SK-N-SH treated with all-trans-retinoic acid at 6 μM for 48 hours (cell line): ENCODE data around the gene PIGS.

Source experiments
- ATAC-seq: fragments of 200-7000 bp; cut with Tn5 transposase; 3 replicates; pipeline ENCODE4 v1.9.1; 2020; ENCODE audit warnings: mild to moderate bottlenecking, moderate library complexity
- ARNTL ChIP-seq: fragments of 450-650 bp; formaldehyde crosslinking; IDR thresholded peaks from 2 replicates; pipeline ENCODE4 v1.5.0; 2020; ENCODE audit warnings: low read depth, mild to moderate bottlenecking, moderate library complexity, borderline replicate concordance
- BACH2 ChIP-seq: fragments of 250-450 bp; sonication (Bioruptor Pico); IDR thresholded peaks from 2 replicates; pipeline ENCODE4 v1.9.0; 2021; ENCODE audit warnings: mild to moderate bottlenecking, borderline replicate concordance
- CSDC2 ChIP-seq: fragments of 250-450 bp; sonication (Bioruptor Pico); IDR thresholded peaks from 2 replicates; pipeline ENCODE4 v1.5.0; 2020; ENCODE audit warnings: mild to moderate bottlenecking, moderate library complexity
- ESRRG ChIP-seq: fragments of 250-450 bp; sonication (Bioruptor Pico); IDR thresholded peaks from 2 replicates; pipeline ENCODE4 v1.6.1; 2021; ENCODE audit warnings: mild to moderate bottlenecking
- GLIS3 ChIP-seq: fragments of 250-450 bp; sonication (Bioruptor Pico); IDR thresholded peaks from 2 replicates; pipeline ENCODE4 v1.5.0; 2020; ENCODE audit warnings: mild to moderate bottlenecking, moderate library complexity
- ISL1 ChIP-seq: fragments of 250-450 bp; sonication (Bioruptor Pico); IDR thresholded peaks from 2 replicates; pipeline ENCODE4 v2.1.2; 2022; ENCODE audit warnings: mild to moderate bottlenecking, moderate library complexity
- OSR1 ChIP-seq: fragments of 250-450 bp; sonication (Bioruptor Pico); IDR thresholded peaks from 2 replicates; pipeline ENCODE4 v1.8.0; 2022; ENCODE audit warnings: moderate library complexity, mild to moderate bottlenecking, inconsistent platforms
- RARB ChIP-seq: fragments of 250-450 bp; sonication (Bioruptor Pico); IDR thresholded peaks from 2 replicates; pipeline ENCODE4 v1.8.0; 2021; ENCODE audit warnings: mild to moderate bottlenecking, moderate library complexity
- SNAI2 ChIP-seq: fragments of 250-450 bp; sonication (Bioruptor Pico); IDR thresholded peaks from 2 replicates; pipeline ENCODE4 v1.5.0; 2020; ENCODE audit warnings: mild to moderate bottlenecking, moderate library complexity
- TOX ChIP-seq: fragments of 250-450 bp; sonication (Bioruptor Pico); IDR thresholded peaks from 2 replicates; pipeline ENCODE4 v1.8.0; 2021; ENCODE audit warnings: mild to moderate bottlenecking, moderate library complexity, borderline replicate concordance
- ZC3H10 ChIP-seq: fragments of 250-450 bp; sonication (Bioruptor Pico); IDR thresholded peaks from 2 replicates; pipeline ENCODE4 v1.5.1; 2021; ENCODE audit warnings: mild to moderate bottlenecking, moderate library complexity
- ZFP3 ChIP-seq: fragments of 250-450 bp; sonication (Bioruptor Pico); IDR thresholded peaks from 2 replicates; pipeline ENCODE4 v1.5.0; 2020; ENCODE audit warnings: mild to moderate bottlenecking, moderate library complexity
- ZFP30 ChIP-seq: fragments of 450-650 bp; formaldehyde crosslinking; IDR thresholded peaks from 2 replicates; pipeline ENCODE4 v1.5.0; 2022; ENCODE audit warnings: mild to moderate bottlenecking, moderate library complexity
- ZNF565 ChIP-seq: fragments of 450-650 bp; formaldehyde crosslinking; conservative IDR thresholded peaks from 2 replicates; pipeline ENCODE4 v1.5.0; 2020; ENCODE audit warnings: low read depth, mild to moderate bottlenecking, moderate library complexity
- ZNF70 ChIP-seq: fragments of 450-650 bp; formaldehyde crosslinking; IDR thresholded peaks from 2 replicates; pipeline ENCODE4 v1.5.0; 2020; ENCODE audit warnings: mild to moderate bottlenecking, moderate library complexity
- ZNF8 ChIP-seq: fragments of 450-650 bp; formaldehyde crosslinking; IDR thresholded peaks from 2 replicates; pipeline ENCODE4 v1.5.0; 2020; ENCODE audit warnings: mild to moderate bottlenecking, moderate library complexity
- TF ChIP-seq, protein P1 (sequence below): fragments of 250-450 bp; sonication (Bioruptor Pico); IDR thresholded peaks from 2 replicates; pipeline ENCODE4 v1.5.1; 2021; ENCODE audit warnings: mild to moderate bottlenecking, moderate library complexity
- TF ChIP-seq, protein P2 (sequence below): fragments of 250-450 bp; sonication (Bioruptor Pico); IDR thresholded peaks from 2 replicates; pipeline ENCODE4 v1.5.1; 2020; ENCODE audit warnings: low read depth, mild to moderate bottlenecking, moderate library complexity
- TF ChIP-seq, protein P3 (sequence below): fragments of 250-450 bp; sonication (Bioruptor Pico); IDR thresholded peaks from 2 replicates; pipeline ENCODE4 v1.8.0; 2021; ENCODE audit warnings: low read depth, mild to moderate bottlenecking, moderate library complexity, borderline replicate concordance
- TF ChIP-seq, protein P4 (sequence below): fragments of 250-450 bp; sonication (Bioruptor Pico); IDR thresholded peaks from 2 replicates; pipeline ENCODE4 v1.8.0; 2020; ENCODE audit warnings: mild to moderate bottlenecking, moderate library complexity, borderline replicate concordance
- TF ChIP-seq, protein P5 (sequence below): fragments of 250-450 bp; sonication (Bioruptor Pico); IDR thresholded peaks from 2 replicates; pipeline ENCODE4 v1.5.0; 2020; ENCODE audit warnings: mild to moderate bottlenecking, moderate library complexity

The PIGS gene

DNA sequence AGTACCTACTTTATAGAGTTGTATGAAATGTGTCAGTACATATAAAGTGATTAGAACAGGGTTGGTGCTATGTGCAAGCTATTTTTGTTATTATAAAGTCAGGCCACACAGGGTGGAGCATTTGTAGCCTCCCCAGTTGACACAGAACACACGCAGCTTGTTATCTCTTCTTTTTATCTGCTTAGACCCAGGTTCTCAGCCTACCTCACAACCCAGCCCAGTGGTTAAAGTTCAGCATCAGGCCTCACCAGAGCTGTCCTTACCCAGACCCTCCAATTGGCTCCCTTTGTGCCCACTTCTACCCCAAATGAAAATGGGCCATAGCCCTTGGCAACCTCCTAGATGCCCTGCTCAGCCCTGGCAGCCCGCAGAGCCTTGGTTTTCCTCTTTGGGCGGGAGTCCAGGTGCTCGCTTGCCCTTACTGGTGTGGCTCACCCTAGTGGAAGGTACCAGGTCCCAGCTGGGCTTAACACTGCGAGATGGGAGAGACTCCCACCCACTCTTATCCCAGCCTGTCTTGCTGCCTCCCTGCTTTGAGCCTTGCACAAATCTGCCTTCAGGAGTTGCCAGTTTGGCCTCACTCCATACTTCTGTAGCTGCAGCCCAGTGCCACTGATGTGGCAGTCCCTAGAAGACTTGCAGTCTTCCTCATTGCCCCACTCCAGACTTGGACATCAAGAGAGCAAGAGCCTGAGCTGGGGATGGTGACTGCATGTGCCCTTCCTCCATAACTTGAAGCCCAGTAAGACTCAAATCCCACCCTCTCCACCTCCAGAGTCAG lies 1.1 kb upstream of the PIGS start (continued):
- TF ChIP-seq, protein P1, sequence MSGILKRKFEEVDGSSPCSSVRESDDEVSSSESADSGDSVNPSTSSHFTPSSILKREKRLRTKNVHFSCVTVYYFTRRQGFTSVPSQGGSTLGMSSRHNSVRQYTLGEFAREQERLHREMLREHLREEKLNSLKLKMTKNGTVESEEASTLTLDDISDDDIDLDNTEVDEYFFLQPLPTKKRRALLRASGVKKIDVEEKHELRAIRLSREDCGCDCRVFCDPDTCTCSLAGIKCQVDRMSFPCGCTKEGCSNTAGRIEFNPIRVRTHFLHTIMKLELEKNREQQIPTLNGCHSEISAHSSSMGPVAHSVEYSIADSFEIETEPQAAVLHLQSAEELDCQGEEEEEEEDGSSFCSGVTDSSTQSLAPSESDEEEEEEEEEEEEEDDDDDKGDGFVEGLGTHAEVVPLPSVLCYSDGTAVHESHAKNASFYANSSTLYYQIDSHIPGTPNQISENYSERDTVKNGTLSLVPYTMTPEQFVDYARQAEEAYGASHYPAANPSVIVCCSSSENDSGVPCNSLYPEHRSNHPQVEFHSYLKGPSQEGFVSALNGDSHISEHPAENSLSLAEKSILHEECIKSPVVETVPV (CRISPR knock-in tag) = no peak

DNA sequence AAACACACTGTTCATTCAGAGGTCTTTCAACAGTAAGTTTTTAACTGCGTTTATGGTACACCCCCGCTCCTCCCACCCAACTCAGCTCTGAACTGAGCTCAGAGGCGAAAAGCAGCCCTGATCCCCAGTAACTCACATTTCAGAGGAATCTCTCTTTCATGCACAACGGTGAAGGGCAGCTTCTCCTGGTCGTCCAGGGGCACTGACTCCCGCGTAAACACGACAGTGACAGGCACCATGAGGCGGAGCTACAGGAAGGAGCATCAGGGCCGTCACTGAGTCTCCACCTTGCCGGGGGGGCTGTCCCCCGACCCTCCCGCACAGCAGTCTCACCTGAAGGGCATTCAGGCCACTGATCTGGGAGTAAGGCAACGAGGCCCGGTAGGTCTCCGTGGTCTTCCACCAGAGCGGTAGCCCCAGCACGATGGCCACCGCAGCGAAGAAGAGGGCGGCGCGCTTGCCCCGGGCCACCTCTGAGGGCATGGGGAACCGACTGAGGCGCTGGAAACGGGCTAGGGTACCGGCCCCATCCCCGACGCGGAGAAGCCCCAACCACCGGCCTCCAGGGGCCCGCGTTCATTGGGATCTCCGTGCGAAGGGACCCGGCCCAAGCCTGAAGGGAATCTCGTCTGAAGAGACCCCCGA lies 486 bp downstream of the PIGS start:
- TF ChIP-seq ZNF70 (CRISPR knock-in tag) (no peak), ZNF565 (CRISPR knock-in tag) (no peak), ZFP30 (CRISPR knock-in tag) (no peak), SNAI2 (CRISPR knock-in tag) (no peak), GLIS3 (no peak), ARNTL (no peak), RARB (CRISPR knock-in tag) (no peak), ISL1 (CRISPR knock-in tag) (no peak)
- peak; percentile 58 for ATAC-seq

DNA sequence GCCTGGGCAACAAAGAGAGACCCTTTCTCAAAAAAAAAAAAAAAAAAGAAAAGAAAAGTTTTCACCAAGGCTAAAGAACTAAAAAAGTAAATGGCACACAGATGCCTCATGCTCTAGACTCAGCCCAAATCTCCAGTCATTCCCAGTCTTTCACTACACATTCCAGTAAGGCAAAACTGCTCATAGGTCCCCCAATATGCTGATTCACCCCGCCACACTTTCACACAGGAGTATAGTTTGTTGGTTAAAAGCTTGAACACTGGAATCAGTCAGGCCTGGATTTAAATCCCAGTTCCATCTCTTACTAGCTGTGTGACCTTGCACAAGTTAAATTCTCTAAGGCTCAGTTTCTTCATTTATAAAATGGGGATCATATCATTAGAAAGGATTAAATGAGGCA lies 1.9 kb downstream of the PIGS start:
- no peak for ATAC-seq
- TF ChIP-seq, protein P2, sequence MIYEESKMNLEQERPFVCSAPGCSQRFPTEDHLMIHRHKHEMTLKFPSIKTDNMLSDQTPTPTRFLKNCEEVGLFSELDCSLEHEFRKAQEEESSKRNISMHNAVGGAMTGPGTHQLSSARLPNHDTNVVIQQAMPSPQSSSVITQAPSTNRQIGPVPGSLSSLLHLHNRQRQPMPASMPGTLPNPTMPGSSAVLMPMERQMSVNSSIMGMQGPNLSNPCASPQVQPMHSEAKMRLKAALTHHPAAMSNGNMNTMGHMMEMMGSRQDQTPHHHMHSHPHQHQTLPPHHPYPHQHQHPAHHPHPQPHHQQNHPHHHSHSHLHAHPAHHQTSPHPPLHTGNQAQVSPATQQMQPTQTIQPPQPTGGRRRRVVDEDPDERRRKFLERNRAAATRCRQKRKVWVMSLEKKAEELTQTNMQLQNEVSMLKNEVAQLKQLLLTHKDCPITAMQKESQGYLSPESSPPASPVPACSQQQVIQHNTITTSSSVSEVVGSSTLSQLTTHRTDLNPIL (CRISPR knock-in tag) = no peak
- TF ChIP-seq GLIS3 = no peak
- no peak for TF ChIP-seq TOX (CRISPR knock-in tag)
- TF ChIP-seq, protein P3, sequence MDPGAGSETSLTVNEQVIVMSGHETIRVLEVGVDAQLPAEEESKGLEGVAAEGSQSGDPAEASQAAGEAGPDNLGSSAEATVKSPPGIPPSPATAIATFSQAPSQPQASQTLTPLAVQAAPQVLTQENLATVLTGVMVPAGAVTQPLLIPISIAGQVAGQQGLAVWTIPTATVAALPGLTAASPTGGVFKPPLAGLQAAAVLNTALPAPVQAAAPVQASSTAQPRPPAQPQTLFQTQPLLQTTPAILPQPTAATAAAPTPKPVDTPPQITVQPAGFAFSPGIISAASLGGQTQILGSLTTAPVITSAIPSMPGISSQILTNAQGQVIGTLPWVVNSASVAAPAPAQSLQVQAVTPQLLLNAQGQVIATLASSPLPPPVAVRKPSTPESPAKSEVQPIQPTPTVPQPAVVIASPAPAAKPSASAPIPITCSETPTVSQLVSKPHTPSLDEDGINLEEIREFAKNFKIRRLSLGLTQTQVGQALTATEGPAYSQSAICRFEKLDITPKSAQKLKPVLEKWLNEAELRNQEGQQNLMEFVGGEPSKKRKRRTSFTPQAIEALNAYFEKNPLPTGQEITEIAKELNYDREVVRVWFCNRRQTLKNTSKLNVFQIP = no peak
- TF ChIP-seq, protein P4, sequence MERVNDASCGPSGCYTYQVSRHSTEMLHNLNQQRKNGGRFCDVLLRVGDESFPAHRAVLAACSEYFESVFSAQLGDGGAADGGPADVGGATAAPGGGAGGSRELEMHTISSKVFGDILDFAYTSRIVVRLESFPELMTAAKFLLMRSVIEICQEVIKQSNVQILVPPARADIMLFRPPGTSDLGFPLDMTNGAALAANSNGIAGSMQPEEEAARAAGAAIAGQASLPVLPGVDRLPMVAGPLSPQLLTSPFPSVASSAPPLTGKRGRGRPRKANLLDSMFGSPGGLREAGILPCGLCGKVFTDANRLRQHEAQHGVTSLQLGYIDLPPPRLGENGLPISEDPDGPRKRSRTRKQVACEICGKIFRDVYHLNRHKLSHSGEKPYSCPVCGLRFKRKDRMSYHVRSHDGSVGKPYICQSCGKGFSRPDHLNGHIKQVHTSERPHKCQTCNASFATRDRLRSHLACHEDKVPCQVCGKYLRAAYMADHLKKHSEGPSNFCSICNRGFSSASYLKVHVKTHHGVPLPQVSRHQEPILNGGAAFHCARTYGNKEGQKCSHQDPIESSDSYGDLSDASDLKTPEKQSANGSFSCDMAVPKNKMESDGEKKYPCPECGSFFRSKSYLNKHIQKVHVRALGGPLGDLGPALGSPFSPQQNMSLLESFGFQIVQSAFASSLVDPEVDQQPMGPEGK (CRISPR knock-in tag) = no peak
- TF ChIP-seq CSDC2 (CRISPR knock-in tag) = no peak
- no peak for TF ChIP-seq ZNF70 (CRISPR knock-in tag)
- TF ChIP-seq ESRRG (CRISPR knock-in tag) = no peak
- TF ChIP-seq ZC3H10 (CRISPR knock-in tag) = no peak
- TF ChIP-seq, protein P5, sequence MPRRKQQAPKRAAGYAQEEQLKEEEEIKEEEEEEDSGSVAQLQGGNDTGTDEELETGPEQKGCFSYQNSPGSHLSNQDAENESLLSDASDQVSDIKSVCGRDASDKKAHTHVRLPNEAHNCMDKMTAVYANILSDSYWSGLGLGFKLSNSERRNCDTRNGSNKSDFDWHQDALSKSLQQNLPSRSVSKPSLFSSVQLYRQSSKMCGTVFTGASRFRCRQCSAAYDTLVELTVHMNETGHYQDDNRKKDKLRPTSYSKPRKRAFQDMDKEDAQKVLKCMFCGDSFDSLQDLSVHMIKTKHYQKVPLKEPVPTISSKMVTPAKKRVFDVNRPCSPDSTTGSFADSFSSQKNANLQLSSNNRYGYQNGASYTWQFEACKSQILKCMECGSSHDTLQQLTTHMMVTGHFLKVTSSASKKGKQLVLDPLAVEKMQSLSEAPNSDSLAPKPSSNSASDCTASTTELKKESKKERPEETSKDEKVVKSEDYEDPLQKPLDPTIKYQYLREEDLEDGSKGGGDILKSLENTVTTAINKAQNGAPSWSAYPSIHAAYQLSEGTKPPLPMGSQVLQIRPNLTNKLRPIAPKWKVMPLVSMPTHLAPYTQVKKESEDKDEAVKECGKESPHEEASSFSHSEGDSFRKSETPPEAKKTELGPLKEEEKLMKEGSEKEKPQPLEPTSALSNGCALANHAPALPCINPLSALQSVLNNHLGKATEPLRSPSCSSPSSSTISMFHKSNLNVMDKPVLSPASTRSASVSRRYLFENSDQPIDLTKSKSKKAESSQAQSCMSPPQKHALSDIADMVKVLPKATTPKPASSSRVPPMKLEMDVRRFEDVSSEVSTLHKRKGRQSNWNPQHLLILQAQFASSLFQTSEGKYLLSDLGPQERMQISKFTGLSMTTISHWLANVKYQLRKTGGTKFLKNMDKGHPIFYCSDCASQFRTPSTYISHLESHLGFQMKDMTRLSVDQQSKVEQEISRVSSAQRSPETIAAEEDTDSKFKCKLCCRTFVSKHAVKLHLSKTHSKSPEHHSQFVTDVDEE (CRISPR knock-in tag) = no peak
- TF ChIP-seq ARNTL = no peak
- TF ChIP-seq RARB (CRISPR knock-in tag) = no peak
- no peak for TF ChIP-seq ZFP3 (CRISPR knock-in tag)
- TF ChIP-seq ZFP30 (CRISPR knock-in tag) = no peak
- no peak for TF ChIP-seq ZNF8
- no peak for TF ChIP-seq BACH2 (CRISPR knock-in tag)
- TF ChIP-seq, protein P1 (CRISPR knock-in tag) = no peak
- TF ChIP-seq ISL1 (CRISPR knock-in tag) = no peak
- no peak for TF ChIP-seq OSR1 (CRISPR knock-in tag)
